Urothelium cell line (cell line): Measurements from ENCODE around the gene BHLHA9.
"Not testable (repeated sequence)": the region's sequence is repeated elsewhere in the genome, so short reads cannot be mapped to it uniquely, and the experiment has no call there.

Source experiments
- DNase-seq: peaks from one replicate; pipeline ENCODE4 v3.0.0; 2011; ENCODE audit warnings: low spot score, mixed read lengths
- FAIRE-seq: peaks from 2 replicates; lab custom pipeline; 2011; peaks lifted over from hg19 to GRCh38; lab: Jason Lieb, UNC

BHLHA9 gene

GRCh38 chr17:1298606-1299005 is 28.4 kb downstream of the BHLHA9 start:
- no peak for FAIRE-seq
- DNase-seq: no peak

DNA sequence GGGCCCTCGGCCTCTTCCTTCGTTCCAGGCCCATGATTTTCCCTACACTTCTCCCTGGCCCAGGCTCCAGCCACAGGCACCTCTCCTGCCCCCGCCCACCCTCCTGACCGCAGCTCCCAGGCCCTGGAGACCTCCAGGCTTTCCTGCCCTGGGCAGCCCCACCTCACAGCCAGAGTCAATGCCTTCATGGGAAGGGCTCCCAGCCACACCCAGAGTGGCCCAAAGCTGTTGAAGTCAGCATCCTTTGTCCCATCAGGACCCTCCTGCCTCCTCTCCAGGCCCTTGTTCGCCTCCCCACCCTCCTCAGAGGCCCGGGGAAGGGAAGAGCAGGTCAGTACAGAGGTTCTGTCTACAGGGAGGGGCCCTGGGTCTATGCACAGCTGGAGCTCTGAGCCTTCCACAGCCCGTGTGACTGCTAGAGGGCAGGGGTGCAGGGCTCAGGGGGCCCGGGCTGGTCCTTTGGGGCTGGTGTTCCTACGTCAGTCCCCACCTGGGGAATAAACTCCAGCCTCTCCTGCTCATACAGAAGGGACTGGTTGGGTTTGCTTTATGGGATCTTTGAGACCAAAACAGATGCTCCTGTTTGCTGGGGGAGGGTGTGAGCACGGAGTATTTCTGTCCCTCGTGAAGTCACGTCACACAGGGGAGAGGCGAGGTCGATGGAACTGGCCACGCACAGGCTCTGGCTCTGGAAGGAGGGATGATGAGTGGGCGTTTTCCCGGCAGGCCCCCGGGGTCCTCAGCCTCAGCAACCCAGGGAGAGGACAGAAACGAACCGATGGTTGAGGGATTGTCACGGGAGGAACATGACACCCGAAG is 29.5 kb downstream of the BHLHA9 start:
- no peak for FAIRE-seq
- no peak for DNase-seq

DNA sequence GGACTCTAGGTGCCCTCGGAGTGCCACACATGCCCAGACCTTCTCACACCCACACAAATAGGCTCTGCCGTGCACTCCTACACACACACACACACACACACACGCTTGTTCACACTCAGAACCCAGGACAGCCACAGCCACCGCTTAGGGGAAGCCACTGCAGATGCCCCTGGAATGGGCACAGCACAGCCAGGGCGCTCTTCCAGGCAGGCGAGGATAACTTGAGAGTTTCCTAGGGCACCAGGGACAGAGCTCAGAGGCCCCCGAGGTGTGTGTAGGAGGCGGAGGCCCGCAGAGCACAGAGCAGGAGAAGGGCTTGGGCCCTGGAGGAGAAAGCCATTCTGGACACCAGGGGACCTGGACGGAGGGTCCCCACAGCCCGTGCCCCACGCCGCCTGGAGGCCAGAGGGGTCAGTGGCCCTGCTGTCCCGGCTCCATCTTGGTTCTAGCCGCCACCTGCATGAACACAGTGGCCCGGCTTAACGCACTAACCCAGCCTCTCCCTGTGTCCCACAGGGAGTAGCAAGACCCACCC is 30.2 kb downstream of the BHLHA9 start:
- no peak for FAIRE-seq

DNA sequence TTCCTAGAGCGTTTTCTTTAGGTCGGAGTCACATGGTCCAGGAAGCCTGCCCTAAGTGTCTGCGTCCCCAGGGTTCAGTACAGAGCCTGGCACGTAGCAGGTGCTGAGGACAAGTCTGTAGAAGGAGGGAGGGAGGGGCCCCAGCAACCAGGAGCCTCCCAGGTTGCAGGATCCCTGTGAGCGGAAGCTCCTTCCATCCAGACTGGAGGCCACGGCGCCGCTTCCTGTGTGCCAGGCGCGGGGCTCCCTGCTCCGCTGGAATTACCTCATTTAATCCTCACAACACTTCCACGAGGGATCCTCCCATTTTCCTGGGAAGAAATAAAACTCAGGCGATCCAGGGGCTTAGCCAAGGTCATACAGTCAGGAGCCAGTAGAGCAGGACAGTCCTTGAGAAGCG is 31.3 kb downstream of the BHLHA9 start:
- FAIRE-seq: no peak
- no peak for DNase-seq

More for the DNA sequence above, 30.2 kb downstream of the BHLHA9 start:
- no peak for DNase-seq

GRCh38 chr17:1302761-1303160 is 32.5 kb downstream of the BHLHA9 start:
- DNase-seq: no peak
- no peak for FAIRE-seq

GRCh38 chr17:1304522-1304921 is 34.3 kb downstream of the BHLHA9 start:
- FAIRE-seq (no peak), DNase-seq (no peak)

DNA sequence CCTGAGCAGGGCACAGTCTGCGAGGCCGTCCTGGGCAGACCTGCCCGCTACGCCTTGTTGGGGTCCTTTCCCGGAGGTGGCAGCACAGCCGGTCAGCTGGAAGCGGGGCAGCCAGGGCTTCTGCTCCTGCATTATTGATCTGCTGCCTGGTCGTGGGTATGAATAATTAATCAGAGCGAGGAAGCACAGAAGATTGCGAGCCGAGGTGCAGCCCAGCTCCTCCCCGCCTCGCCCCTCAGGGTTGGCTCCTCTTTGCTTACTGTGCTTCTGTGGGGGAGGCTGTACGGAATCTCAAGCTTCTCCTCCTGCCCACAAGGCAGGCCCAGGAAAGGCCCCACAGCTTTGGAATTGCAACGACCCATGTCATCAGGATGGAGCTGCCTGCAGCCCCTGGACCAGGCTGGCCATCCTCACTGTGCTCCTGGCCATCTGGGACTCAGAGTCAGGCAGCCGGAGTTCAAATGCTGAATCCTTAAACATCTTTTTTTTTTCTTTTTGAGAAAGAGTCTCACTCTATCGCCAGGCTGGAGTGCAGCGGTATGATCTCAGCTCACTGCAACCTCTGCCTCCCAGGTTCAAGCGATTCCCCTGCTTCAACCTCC is 34.8 kb downstream of the BHLHA9 start:
- DNase-seq: no peak
- no peak for FAIRE-seq

- not testable (repeated sequence) for DNase-seq, FAIRE-seq
These were observed 37.6 kb downstream of the BHLHA9 start for GRCh38 chr17:1307829-1308228.

- FAIRE-seq: no peak
- DNase-seq: peak; percentile 28
These were observed 42.1 kb downstream of the BHLHA9 start for GRCh38 chr17:1312261-1312870.

DNA sequence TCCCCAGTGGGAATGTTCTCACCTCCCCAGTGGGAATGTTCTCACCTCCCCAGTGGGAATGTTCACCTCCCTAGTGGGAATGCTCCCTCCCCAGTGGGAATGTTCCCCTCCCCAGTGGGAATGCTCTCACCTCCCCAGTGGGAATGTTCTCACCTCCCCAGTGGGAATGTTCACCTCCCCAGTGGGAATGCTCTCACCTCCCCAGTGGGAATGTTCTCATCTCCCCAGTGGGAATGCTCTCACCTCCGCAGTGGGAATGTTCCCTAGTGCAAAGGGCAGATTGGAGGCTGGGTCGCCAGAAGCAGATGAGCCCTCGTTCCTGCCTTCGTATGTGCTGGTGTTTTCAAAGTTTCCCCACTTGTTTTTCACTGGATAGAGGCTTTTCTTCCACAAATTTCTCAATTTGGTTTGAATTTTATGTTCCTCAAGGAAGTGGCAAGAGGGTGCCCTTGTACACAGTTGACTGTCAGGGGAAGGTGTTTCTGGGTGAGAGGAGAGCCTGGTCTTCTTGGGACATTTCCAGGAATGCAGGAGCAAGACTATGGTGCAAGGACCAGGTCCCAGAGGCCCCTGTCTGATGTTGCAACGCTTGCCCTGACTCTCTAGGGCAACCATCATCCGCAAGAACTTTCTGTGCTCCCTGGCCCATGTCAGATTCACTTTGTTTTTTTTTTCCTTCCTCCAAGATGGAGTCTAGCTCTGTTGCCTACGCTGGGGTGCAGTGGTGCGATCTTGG is 43.2 kb downstream of the BHLHA9 start:
- no peak for FAIRE-seq

GRCh38 chr17:1315409-1315808 is 45.2 kb downstream of the BHLHA9 start:
- DNase-seq (no peak), FAIRE-seq (no peak)

More for the DNA sequence above, 43.2 kb downstream of the BHLHA9 start:
- no peak for DNase-seq

- FAIRE-seq (no peak), DNase-seq (no peak)
These were observed 45.7 kb downstream of the BHLHA9 start for GRCh38 chr17:1315891-1316403.
